HepG2 (cell line): ENCODE measurements around the gene COL18A1. TPM values are rescaled to one million over a fixed set of nuclear protein-coding genes. Genes with fewer than 3 reads are reported as not detected.

Source experiments
- ATF7-NPFF ChIP-seq: sonication (generic); formaldehyde crosslinking; IDR thresholded peaks from 2 replicates; pipeline ENCODE4 v1.8.1; 2023; ENCODE audit warnings: mild to moderate bottlenecking, low read depth, missing genetic modification reagents, moderate library complexity
- FOSL2 ChIP-seq: sonication (generic); formaldehyde crosslinking; IDR thresholded peaks from 2 replicates; pipeline ENCODE4 v1.4.0; 2020; ENCODE audit warnings: missing genetic modification reagents
- KDM6A ChIP-seq: IDR thresholded peaks from 2 replicates; pipeline ENCODE4 v1.6.1; 2016; ENCODE audit warnings: low read depth
- NAIF1 ChIP-seq: sonication (generic); formaldehyde crosslinking; IDR thresholded peaks from 2 replicates; pipeline ENCODE4 v1.5.0; 2020; ENCODE audit warnings: mild to moderate bottlenecking, missing genetic modification reagents, borderline replicate concordance
- NRL ChIP-seq: sonication (generic); formaldehyde crosslinking; IDR thresholded peaks from 2 replicates; pipeline ENCODE4 v1.5.0; 2020; ENCODE audit warnings: missing genetic modification reagents, mild to moderate bottlenecking, moderate library complexity, borderline replicate concordance
- SMARCC2 ChIP-seq: fragments of 450-650 bp; IDR thresholded peaks from 2 replicates; pipeline ENCODE4 v1.6.1; 2017; ENCODE audit warnings: antibody characterized with exemption, mild to moderate bottlenecking
- SOX5 ChIP-seq: IDR thresholded peaks from 2 replicates; pipeline ENCODE4 v1.6.1; 2016; ENCODE audit warnings: borderline replicate concordance
- ZBTB20 ChIP-seq: sonication (generic); formaldehyde crosslinking; IDR thresholded peaks from 2 replicates; pipeline ENCODE4 v1.8.1; 2023; ENCODE audit warnings: missing genetic modification reagents, low read depth, mild to moderate bottlenecking, borderline replicate concordance
- ZC3H4 ChIP-seq: sonication (generic); formaldehyde crosslinking; IDR thresholded peaks from 2 replicates; pipeline ENCODE4 v1.4.0; 2020; ENCODE audit warnings: missing genetic modification reagents, borderline replicate concordance
- polyA plus RNA-seq, 8 experiments: library from polyadenylated mRNA; depleted of rRNA in 3 of 8; stranded (reverse) in 7 of 8; unstranded in 1 of 8; fragments of >200 nt; fragmentation: Illumina TruSeq in 4 of 8; extraction: Trizol in 4 of 8; gene quantifications; 2 replicates each; pipeline versions ENCODE4 v1.2.1 to v1.2.3, GENCODE V29; 2011 to 2016; ENCODE audit warnings: low read depth in 4 of 8, missing spikeins in 1 of 8, mixed read lengths in 1 of 8; ENCODE audit not compliant: insufficient read depth in 1 of 8
- total RNA-seq, 5 experiments: library from RNA; depleted of rRNA; stranded (reverse); fragments of >200 nt; fragmentation: Illumina TruSeq; extraction: Trizol; gene quantifications; 2 replicates each; pipeline ENCODE4 v1.2.3, GENCODE V29; 2016; ENCODE audit warnings: low read depth in 1 of 5
- TF ChIP-seq, protein P1 (sequence below): sonication (generic); formaldehyde crosslinking; IDR thresholded peaks from 2 replicates; pipeline ENCODE4 v1.8.1; 2023; ENCODE audit warnings: mild to moderate bottlenecking, missing genetic modification reagents
- TF ChIP-seq, protein P2 (sequence below): IDR thresholded peaks from 2 replicates; pipeline ENCODE4 v1.6.1; 2016; ENCODE audit warnings: mild to moderate bottlenecking, missing biosample characterization, missing genetic modification reagents
- TF ChIP-seq, protein P3 (sequence below): sonication (generic); formaldehyde crosslinking; IDR thresholded peaks from 2 replicates; pipeline ENCODE4 v1.4.0; 2020; ENCODE audit warnings: mild to moderate bottlenecking, missing genetic modification reagents
- TF ChIP-seq, protein P4 (sequence below): sonication (generic); formaldehyde crosslinking; IDR thresholded peaks from 2 replicates; pipeline ENCODE4 v1.5.1; 2020; ENCODE audit warnings: missing genetic modification reagents, mild to moderate bottlenecking, borderline replicate concordance
- TF ChIP-seq, protein P5 (sequence below): conservative IDR thresholded peaks from 2 replicates; pipeline ENCODE4 v1.6.1; 2018; ENCODE audit warnings: missing genetic modification reagents

The COL18A1 gene
- total and polyA plus RNA-seq, 2 of the 13 experiments (the other 11 are each of a cell fraction or from before 2014, with no cell fraction given), result 79.0 to 102 TPM

DNA sequence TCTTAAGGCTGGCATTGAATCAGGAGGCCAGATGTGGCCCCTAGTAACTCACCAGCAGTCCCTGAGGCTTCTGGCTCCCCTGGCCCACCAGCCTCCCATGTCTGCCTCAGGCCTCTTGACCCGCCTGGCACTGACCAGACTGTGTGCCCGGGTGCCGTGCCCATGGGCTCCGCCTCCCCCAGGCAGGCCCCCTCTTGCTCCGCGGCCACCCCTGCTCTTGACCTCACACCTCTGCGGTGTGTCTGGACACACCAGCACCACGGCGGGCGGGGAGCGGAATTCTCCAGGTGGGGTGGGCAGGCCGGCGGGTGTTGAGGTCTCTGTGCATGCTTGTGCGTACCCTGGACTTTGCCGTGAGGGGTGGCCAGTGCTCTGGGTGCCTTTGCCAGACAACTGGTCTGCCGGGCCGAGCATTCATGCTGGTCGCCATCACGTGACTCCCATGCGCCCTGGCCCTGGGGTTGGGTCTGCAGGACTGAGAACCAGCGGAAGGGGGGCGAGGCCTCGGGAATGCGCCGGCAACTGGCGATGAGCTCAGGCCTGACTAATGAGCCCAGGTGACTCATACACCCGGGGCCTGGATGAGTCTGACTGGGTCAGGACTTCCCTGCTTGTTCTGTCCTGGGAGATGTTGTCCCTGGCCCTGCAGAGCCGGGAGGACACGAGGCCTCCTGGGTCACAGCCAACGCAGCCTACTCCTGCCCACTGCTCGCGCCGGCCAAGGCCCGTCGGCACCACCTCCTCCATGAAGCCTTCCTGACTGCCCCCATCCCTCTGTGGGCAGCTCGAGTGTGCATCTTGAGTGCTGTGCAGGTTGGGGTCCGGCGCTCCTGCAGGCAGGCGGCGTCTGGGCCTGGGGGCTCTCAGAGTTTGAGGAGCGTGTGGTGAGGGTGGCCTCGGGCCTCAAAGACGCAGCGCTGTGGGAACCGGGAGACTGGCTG is 22.6 kb downstream of the COL18A1 start (continued):
- TF ChIP-seq, protein P1, sequence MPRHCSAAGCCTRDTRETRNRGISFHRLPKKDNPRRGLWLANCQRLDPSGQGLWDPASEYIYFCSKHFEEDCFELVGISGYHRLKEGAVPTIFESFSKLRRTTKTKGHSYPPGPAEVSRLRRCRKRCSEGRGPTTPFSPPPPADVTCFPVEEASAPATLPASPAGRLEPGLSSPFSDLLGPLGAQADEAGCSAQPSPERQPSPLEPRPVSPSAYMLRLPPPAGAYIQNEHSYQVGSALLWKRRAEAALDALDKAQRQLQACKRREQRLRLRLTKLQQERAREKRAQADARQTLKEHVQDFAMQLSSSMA (CRISPR knock-in tag), result peak; percentile 93; the same call in 1 of the 2 replicates
- TF ChIP-seq NRL (CRISPR knock-in tag) (peak; percentile 35; the same call in 1 of the 2 replicates), NAIF1 (no peak), FOSL2 (CRISPR knock-in tag) (peak; percentile 99), ZBTB20 (CRISPR knock-in tag) (peak; percentile 88; the same call in 1 of the 2 replicates), KDM6A (peak; percentile 31), ZC3H4 (0 out of 2 replicates have a peak, but pooled peaks have one; percentile 38), SMARCC2 (no peak), ATF7-NPFF (peak; percentile 62; the same call in 1 of the 2 replicates), SOX5 (CRISPR knock-in tag) (peak; percentile 93)
- TF ChIP-seq, protein P2, sequence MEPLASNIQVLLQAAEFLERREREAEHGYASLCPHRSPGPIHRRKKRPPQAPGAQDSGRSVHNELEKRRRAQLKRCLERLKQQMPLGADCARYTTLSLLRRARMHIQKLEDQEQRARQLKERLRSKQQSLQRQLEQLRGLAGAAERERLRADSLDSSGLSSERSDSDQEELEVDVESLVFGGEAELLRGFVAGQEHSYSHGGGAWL (CRISPR knock-in tag), result peak; percentile 83
- TF ChIP-seq, protein P3, sequence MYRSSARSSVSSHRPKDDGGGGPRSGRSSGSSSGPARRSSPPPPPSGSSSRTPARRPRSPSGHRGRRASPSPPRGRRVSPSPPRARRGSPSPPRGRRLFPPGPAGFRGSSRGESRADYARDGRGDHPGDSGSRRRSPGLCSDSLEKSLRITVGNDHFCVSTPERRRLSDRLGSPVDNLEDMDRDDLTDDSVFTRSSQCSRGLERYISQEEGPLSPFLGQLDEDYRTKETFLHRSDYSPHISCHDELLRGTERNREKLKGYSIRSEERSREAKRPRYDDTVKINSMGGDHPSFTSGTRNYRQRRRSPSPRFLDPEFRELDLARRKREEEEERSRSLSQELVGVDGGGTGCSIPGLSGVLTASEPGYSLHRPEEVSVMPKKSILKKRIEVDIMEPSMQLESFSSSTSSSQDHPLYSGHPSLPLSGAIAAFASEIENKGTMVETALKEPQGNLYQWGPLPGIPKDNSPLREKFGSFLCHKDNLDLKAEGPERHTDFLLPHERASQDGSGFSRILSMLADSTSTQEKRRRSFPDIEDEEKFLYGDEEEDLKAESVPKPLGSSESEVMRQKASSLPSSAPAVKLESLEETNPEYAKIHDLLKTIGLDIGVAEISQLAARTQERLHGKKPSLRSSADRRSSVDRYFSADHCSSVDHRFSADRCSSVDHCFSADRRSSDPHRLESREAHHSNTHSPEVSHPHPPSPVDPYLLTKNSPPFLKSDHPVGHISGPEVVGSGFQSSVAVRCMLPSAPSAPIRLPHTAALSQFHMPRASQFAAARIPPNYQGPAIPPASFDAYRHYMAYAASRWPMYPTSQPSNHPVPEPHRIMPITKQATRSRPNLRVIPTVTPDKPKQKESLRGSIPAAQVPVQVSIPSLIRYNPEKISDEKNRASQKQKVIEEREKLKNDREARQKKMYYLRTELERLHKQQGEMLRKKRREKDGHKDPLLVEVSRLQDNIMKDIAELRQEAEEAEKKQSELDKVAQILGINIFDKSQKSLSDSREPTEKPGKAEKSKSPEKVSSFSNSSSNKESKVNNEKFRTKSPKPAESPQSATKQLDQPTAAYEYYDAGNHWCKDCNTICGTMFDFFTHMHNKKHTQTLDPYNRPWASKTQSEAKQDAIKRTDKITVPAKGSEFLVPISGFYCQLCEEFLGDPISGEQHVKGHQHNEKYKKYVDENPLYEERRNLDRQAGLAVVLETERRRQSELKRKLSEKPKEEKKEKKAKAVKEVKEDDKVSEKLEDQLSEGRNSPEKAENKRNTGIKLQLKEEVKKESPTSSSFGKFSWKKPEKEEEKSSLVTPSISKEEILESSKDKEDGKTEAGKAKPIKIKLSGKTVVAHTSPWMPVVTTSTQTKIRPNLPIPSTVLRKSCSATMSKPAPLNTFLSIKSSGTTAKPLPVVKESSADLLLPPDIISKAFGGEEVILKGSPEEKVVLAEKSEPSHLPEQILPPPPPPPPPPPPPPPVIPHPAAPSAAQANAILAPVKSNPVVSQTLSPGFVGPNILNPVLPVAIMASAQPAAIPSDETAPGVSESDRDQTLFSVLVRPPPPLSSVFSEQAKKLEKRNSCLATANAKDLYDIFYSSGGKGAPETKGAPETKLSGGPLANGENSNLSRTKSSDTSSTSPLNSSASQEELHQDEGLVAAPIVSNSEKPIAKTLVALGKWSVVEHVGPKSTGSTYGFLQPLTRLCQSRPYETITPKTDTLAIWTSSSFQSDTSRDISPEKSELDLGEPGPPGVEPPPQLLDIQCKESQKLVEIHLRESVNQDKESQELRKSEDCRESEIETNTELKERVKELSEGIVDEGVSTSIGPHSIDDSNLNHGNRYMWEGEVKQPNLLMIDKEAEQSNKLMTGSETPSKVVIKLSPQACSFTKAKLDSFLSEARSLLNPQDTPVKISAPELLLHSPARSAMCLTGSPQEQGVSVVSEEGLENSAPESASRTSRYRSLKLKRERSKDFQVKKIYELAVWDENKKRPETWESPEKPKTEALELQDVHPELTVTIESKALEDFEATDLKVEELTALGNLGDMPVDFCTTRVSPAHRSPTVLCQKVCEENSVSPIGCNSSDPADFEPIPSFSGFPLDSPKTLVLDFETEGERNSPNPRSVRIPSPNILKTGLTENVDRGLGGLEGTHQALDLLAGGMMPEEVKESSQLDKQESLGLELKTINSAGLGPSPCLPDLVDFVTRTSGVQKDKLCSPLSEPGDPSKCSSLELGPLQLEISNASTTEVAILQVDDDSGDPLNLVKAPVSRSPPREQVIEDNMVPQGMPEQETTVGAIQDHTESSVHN (CRISPR knock-in tag), result peak; percentile 85; the same call in 1 of the 2 replicates
- TF ChIP-seq, protein P4, sequence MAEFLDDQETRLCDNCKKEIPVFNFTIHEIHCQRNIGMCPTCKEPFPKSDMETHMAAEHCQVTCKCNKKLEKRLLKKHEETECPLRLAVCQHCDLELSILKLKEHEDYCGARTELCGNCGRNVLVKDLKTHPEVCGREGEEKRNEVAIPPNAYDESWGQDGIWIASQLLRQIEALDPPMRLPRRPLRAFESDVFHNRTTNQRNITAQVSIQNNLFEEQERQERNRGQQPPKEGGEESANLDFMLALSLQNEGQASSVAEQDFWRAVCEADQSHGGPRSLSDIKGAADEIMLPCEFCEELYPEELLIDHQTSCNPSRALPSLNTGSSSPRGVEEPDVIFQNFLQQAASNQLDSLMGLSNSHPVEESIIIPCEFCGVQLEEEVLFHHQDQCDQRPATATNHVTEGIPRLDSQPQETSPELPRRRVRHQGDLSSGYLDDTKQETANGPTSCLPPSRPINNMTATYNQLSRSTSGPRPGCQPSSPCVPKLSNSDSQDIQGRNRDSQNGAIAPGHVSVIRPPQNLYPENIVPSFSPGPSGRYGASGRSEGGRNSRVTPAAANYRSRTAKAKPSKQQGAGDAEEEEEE (CRISPR knock-in tag), result no peak
- TF ChIP-seq, protein P5, sequence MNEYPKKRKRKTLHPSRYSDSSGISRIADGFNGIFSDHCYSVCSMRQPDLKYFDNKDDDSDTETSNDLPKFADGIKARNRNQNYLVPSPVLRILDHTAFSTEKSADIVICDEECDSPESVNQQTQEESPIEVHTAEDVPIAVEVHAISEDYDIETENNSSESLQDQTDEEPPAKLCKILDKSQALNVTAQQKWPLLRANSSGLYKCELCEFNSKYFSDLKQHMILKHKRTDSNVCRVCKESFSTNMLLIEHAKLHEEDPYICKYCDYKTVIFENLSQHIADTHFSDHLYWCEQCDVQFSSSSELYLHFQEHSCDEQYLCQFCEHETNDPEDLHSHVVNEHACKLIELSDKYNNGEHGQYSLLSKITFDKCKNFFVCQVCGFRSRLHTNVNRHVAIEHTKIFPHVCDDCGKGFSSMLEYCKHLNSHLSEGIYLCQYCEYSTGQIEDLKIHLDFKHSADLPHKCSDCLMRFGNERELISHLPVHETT (CRISPR knock-in tag), result 0 out of 2 replicates have a peak, but pooled peaks have one; percentile 58
